ENCODE data around the gene GPR171.

GPR171 gene

DNA sequence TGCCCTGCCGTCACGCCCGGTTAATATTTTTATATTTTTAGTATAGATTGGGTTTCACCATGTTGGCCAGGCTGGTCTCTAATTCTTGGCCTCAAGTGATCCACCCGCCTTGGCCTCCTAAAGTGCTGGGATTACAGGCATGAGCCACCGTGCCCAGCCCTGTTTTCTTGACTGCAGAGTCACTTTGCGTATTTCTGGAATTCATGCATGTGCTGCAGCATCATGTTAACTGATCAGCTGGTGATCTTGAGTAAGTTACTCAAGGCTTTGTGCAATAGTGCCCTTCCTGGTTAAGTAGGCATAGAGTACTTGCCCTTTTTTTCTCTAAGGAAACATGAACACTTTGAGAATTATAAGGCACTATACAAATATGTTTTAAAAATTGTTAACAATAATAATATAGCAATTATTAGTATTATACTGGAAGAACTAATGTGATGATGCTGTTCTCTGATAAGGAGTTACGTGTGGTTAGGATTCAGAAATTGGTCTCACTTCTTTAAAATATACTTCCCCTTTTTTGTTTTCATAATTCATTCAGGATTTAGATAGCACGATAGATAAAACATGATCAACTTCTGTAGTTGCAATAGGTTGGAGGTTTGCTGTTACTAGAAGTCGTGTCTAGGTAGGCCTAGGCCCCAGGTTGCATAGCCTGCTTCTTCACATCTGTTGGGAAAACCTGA, 33.6 kb downstream of the GPR171 start:
- no peak for DNase-seq (ENCODE audit: extremely low spot score)
- POLR2A ChIA-PET, result no interaction called here
- CTCF ChIA-PET, result interaction anchor here (0.6 to 1.4 kb wide), 3 partner anchors 9 to 111 kb away, joined by 3 to 4 read pairs (median 3); no protein-coding TSS in a partner anchor
- no peak for TF ChIP-seq FOXA1 (IDR thresholded peaks at IDR 0.05)
- TF ChIP-seq BHLHE40 (IDR thresholded peaks at IDR 0.05; ENCODE audit: borderline replicate concordance), result no peak
- TF ChIP-seq FOXM1 (IDR thresholded peaks at IDR 0.05; ENCODE audit: borderline replicate concordance), result no peak
- no peak for TF ChIP-seq SP1 (IDR thresholded peaks at IDR 0.05)
- TF ChIP-seq NFRKB (IDR thresholded peaks at IDR 0.05), result no peak
- TF ChIP-seq, protein P1, sequence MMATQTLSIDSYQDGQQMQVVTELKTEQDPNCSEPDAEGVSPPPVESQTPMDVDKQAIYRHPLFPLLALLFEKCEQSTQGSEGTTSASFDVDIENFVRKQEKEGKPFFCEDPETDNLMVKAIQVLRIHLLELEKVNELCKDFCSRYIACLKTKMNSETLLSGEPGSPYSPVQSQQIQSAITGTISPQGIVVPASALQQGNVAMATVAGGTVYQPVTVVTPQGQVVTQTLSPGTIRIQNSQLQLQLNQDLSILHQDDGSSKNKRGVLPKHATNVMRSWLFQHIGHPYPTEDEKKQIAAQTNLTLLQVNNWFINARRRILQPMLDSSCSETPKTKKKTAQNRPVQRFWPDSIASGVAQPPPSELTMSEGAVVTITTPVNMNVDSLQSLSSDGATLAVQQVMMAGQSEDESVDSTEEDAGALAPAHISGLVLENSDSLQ (IDR thresholded peaks at IDR 0.05), result no peak
- TF ChIP-seq LEF1 (IDR thresholded peaks at IDR 0.05; ENCODE audit: borderline replicate concordance), result no peak
- TF ChIP-seq ZNF384 (IDR thresholded peaks at IDR 0.05), result no peak
- no peak for TF ChIP-seq L3MBTL2 (conservative IDR thresholded peaks at IDR 0.05)

DNA sequence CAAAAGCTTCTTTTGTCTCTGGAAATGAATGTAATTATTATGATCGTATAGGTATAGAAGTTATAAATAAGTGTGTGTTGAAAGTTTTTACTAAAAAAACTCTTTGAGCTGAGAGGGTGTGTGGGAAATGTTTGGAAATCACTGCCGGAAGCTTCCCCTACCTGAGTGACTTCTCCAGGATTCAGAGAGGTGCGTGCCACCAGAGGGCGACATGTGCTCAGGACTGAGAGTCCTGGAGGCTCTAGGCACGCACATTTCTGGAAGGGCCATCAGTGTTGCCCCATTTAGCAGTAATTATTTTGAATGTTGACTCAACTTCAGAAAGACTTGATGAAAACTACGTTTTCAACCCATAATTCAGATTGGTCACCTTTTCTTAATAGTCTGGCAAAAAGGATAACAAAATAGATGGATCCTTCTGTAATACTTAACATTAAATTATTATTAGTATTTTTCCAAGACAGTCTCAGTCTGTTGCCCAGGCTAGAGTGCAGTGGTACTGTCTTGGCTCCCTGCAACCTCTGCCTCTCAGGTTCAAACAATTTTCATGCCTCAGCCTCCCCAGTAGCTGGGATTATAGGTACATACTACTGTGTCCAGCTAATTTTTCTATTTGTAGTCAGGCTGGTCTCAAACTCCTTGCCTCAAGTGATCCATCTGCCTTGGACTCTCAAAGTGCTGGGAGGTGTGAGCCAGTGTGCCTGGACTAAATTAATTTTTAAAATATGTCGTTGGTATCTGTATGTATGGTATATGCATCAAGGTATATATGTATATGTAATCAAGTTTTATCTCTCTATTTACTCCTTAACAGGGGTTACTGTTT, 34.5 kb downstream of the GPR171 start:
- ChIA-PET POLR2A (no interaction called here), CTCF (interaction anchor here (0.6 to 1.5 kb wide), 9 partner anchors 10 to 337 kb away, joined by 3 to 6 read pairs (median 4); no protein-coding TSS in a partner anchor)
- peak; percentile 70 for DNase-seq (ENCODE audit: extremely low spot score)
- TF ChIP-seq ELF4 (IDR thresholded peaks at IDR 0.05) (no peak), SUZ12 (IDR thresholded peaks at IDR 0.05) (no peak), HDGF (IDR thresholded peaks at IDR 0.05; ENCODE audit: borderline replicate concordance) (no peak), NFRKB (IDR thresholded peaks at IDR 0.05) (no peak)
- TF ChIP-seq, protein P1 (IDR thresholded peaks at IDR 0.05), result no peak

DNA sequence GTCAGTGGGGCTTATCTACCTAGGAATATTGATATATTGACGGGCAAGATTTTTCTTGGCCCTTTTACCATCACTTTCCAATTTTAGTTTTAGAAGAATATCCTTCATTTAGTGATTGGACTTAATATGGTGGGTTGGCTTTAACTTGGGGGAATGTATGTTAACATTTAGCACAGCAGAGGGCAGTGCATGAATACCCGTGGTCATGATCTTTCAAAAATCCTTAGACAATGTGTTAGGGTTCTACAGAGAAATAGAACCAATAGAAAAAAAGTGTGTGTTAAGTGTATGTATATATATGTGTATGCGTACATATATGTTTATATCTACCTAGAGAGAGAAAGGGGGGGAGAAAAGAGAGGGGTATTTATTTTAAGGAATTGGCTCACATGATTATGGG, 36.9 kb downstream of the GPR171 start:
- ChIA-PET CTCF (no interaction called here), POLR2A (no interaction called here)
- DNase-seq (ENCODE audit: extremely low spot score), result no peak
- no peak for TF ChIP-seq FOXM1 (IDR thresholded peaks at IDR 0.05; ENCODE audit: borderline replicate concordance)
- TF ChIP-seq FOXK2 (IDR thresholded peaks at IDR 0.05), result no peak
- no peak for TF ChIP-seq LEF1 (IDR thresholded peaks at IDR 0.05; ENCODE audit: borderline replicate concordance)
- no peak for TF ChIP-seq ZNF384 (IDR thresholded peaks at IDR 0.05)
- no peak for TF ChIP-seq ARNT (IDR thresholded peaks at IDR 0.05)
- TF ChIP-seq SP1 (IDR thresholded peaks at IDR 0.05), result no peak
- no peak for TF ChIP-seq ELF4 (IDR thresholded peaks at IDR 0.05)
- TF ChIP-seq BHLHE40 (IDR thresholded peaks at IDR 0.05; ENCODE audit: borderline replicate concordance), result no peak
- no peak for TF ChIP-seq CTBP1 (IDR thresholded peaks at IDR 0.05; ENCODE audit: borderline replicate concordance)
- TF ChIP-seq SUZ12 (IDR thresholded peaks at IDR 0.05), result no peak
- no peak for TF ChIP-seq NFRKB (IDR thresholded peaks at IDR 0.05)
- TF ChIP-seq TARDBP (IDR thresholded peaks at IDR 0.05), result no peak
- TF ChIP-seq HDGF (IDR thresholded peaks at IDR 0.05; ENCODE audit: borderline replicate concordance), result no peak
- TF ChIP-seq, protein P1 (IDR thresholded peaks at IDR 0.05), result no peak
- TF ChIP-seq L3MBTL2 (conservative IDR thresholded peaks at IDR 0.05), result no peak
- no peak for TF ChIP-seq FOXA1 (IDR thresholded peaks at IDR 0.05)

DNA sequence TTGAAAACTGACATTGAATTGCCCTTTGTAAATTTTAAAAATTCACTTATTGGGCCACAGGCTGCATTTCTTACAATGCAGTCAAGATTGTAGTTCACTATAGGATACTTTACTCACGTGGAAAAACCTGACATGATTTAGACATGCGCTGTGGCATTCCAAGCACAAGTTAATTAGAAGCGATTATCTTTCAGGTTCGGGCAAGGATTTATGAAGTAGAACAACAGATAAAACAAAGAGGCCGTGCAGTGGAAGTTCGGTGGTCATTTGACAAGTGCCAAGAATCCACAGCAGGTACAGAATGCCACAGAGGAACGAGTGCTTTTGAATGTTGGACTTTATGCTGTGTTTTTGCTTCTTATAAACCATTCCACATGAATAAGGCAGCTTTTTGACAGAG, 37.8 kb downstream of the GPR171 start:
- ChIA-PET CTCF (no interaction called here), POLR2A (no interaction called here)
- no peak for DNase-seq (ENCODE audit: extremely low spot score)
- TF ChIP-seq FOXM1 (IDR thresholded peaks at IDR 0.05; ENCODE audit: borderline replicate concordance) (no peak), BHLHE40 (IDR thresholded peaks at IDR 0.05; ENCODE audit: borderline replicate concordance) (no peak), HDGF (IDR thresholded peaks at IDR 0.05; ENCODE audit: borderline replicate concordance) (no peak), SP1 (IDR thresholded peaks at IDR 0.05) (no peak), TARDBP (IDR thresholded peaks at IDR 0.05) (no peak), ELF4 (IDR thresholded peaks at IDR 0.05) (no peak)
- TF ChIP-seq, protein P1 (IDR thresholded peaks at IDR 0.05), result no peak

DNA sequence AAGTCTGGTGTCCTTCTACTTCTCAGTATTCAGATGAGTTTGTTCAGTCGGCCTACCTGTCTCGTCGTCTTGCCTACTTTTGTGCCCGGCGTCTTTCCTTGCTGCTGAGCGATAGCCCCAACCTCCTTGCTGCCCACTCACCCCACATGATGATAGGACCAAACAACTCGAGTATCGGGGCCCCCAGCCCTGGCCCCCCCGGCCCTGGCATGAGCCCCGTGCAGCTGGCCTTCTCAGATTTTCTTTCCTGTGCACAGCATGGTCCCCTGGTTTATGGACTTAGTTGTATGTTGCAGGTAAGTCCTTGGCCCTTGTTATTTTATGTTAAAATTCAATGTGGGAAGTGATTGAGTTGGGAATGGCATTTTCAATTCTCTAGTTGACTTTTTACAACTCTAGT, 43.2 kb downstream of the GPR171 start:
- CTCF ChIA-PET, result interaction anchor here (0.6 kb wide), 1 partner anchor 44 kb away, joined by 4 read pairs; no protein-coding TSS in a partner anchor
- POLR2A ChIA-PET, result no interaction called here
- no peak for TF ChIP-seq FOXK2 (IDR thresholded peaks at IDR 0.05)
- no peak for DNase-seq (ENCODE audit: extremely low spot score)

All from HEK293T (cell line).